ENCODE measurements around the gene NCOA5.

The NCOA5 gene

DNA sequence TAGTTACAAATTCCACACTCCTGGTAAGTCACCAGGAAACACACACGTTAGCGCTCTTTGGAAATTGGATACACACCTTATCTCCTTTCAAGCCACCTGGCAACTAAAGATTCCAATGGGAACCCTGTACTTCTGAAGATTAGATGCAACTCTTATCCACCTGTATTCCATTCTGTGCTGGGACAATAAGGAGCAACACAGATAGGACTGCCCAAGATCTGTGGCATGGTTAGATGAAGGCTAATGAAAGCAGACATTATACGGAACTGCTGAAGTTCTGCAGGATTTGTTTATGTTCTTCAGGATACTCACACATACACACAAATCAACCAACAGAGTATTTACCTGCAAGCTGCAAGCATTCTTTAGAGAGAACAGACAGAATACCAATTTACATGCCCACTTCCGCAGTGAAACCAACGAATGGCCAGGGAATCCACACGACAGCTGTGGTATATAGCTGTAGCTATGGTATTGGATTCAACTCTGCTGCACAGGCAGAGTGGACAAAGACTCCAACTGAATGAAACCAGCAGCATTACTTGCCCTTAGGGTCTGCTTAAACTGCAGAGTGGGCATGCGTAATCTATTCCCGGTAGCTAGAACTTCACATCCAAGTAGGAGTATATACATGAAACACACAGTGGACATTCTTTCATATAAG, 12.0 kb downstream of the NCOA5 start:
- TF ChIP-seq, protein P1, sequence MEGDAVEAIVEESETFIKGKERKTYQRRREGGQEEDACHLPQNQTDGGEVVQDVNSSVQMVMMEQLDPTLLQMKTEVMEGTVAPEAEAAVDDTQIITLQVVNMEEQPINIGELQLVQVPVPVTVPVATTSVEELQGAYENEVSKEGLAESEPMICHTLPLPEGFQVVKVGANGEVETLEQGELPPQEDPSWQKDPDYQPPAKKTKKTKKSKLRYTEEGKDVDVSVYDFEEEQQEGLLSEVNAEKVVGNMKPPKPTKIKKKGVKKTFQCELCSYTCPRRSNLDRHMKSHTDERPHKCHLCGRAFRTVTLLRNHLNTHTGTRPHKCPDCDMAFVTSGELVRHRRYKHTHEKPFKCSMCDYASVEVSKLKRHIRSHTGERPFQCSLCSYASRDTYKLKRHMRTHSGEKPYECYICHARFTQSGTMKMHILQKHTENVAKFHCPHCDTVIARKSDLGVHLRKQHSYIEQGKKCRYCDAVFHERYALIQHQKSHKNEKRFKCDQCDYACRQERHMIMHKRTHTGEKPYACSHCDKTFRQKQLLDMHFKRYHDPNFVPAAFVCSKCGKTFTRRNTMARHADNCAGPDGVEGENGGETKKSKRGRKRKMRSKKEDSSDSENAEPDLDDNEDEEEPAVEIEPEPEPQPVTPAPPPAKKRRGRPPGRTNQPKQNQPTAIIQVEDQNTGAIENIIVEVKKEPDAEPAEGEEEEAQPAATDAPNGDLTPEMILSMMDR (IDR thresholded peaks at IDR 0.05; ENCODE audit: low read depth, low read length): no peak
- H3K27me3 ChIP-seq (ENCODE audit: insufficient read depth, low read depth, severe bottlenecking): no peaks in the 10 kb centered on the region
- no peak overlapping the region for H3K4me3 ChIP-seq (ENCODE audit: low read depth, low read length)
- no peaks in the 10 kb centered on the region for H3K9me3 ChIP-seq (ENCODE audit: severe bottlenecking)
- no peak overlapping the region for H3K27ac ChIP-seq
- H3K36me3 ChIP-seq: peaks cover 32% of the 10 kb centered on the region
- no peak for DNase-seq

- Histone ChIP-seq H3K27ac (no peak overlapping the region), H3K9me3 (ENCODE audit: severe bottlenecking) (no peaks in the 10 kb centered on the region), H3K27me3 (ENCODE audit: insufficient read depth, low read depth, severe bottlenecking) (no peaks in the 10 kb centered on the region), H3K36me3 (peaks cover 32% of the 10 kb centered on the region), H3K4me3 (ENCODE audit: low read depth, low read length) (no peak overlapping the region)
- TF ChIP-seq, protein P1 (IDR thresholded peaks at IDR 0.05; ENCODE audit: low read depth, low read length): no peak
- no peak for DNase-seq
Observed at GRCh38 chr20:46076806-46077205, 13.0 kb downstream of the NCOA5 start.

DNA sequence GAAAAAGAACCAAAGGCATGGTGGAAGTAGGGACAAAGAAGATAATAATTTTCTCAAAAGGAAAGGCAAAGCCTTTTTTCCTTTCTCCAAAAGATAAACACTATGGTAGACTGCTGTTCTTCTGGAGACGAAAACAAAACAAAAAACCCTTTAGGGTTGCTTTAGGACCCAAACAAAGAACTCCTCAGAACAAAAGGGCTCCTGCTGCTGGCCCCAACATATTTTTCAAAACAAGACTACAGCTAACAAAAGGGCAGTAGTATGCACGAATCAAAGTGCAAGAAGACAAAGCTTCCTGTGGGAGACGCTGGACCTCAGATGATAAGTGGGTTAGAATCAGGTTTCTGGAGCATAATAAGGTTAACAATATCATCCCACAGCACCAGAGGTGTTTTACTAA, 15.8 kb downstream of the NCOA5 start:
- Histone ChIP-seq H3K27ac (no peak overlapping the region), H3K27me3 (ENCODE audit: insufficient read depth, low read depth, severe bottlenecking) (no peaks in the 10 kb centered on the region), H3K9me3 (ENCODE audit: severe bottlenecking) (no peaks in the 10 kb centered on the region), H3K36me3 (peaks cover 39% of the 10 kb centered on the region), H3K4me3 (ENCODE audit: low read depth, low read length) (no peak overlapping the region)
- TF ChIP-seq, protein P1 (IDR thresholded peaks at IDR 0.05; ENCODE audit: low read depth, low read length): no peak
- DNase-seq: no peak

GRCh38 chr20:46073443-46073842, 16.3 kb downstream of the NCOA5 start:
- Histone ChIP-seq H3K36me3 (peaks cover 37% of the 10 kb centered on the region), H3K27me3 (ENCODE audit: insufficient read depth, low read depth, severe bottlenecking) (no peaks in the 10 kb centered on the region), H3K4me3 (ENCODE audit: low read depth, low read length) (no peak overlapping the region), H3K27ac (no peak overlapping the region), H3K9me3 (ENCODE audit: severe bottlenecking) (no peaks in the 10 kb centered on the region)
- no peak for DNase-seq
- TF ChIP-seq, protein P1 (IDR thresholded peaks at IDR 0.05; ENCODE audit: low read depth, low read length): no peak

DNA sequence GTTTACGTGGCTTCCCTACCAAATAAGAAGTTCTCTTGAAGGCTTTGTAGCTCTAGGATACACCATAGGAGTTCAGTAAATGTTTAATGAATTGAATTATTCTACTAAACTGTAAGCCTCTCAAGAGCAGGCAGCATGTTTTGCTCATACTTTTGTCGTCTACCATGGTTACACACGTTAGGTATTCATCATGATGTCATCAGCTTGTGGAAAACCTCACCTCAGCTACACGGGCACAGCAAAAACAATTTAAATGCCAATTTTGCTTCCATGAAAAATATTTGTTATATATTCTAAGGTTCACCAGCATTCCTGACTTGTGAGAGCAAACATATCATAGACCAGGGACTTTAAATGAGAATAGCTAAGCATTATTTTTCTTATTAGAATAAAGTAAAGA, 16.7 kb downstream of the NCOA5 start:
- H3K27me3 ChIP-seq (ENCODE audit: insufficient read depth, low read depth, severe bottlenecking): no peaks in the 10 kb centered on the region
- TF ChIP-seq, protein P1 (IDR thresholded peaks at IDR 0.05; ENCODE audit: low read depth, low read length): no peak
- no peak for DNase-seq
- H3K27ac ChIP-seq: no peak overlapping the region
- H3K9me3 ChIP-seq (ENCODE audit: severe bottlenecking): no peaks in the 10 kb centered on the region
- peaks cover 37% of the 10 kb centered on the region for H3K36me3 ChIP-seq
- H3K4me3 ChIP-seq (ENCODE audit: low read depth, low read length): no peak overlapping the region

- Histone ChIP-seq H3K4me3 (ENCODE audit: low read depth, low read length) (no peak overlapping the region), H3K27ac (no peak overlapping the region), H3K27me3 (ENCODE audit: insufficient read depth, low read depth, severe bottlenecking) (no peaks in the 10 kb centered on the region), H3K9me3 (ENCODE audit: severe bottlenecking) (no peaks in the 10 kb centered on the region), H3K36me3 (peaks cover 41% of the 10 kb centered on the region)
- TF ChIP-seq, protein P1 (IDR thresholded peaks at IDR 0.05; ENCODE audit: low read depth, low read length): no peak
- DNase-seq: peak; percentile 50
Observed at GRCh38 chr20:46071573-46071972, 18.2 kb downstream of the NCOA5 start.

Data from WERI-Rb-1 (cell line).